Upper lobe of right lung (tissue), 1 donor: ENCODE results near the gene EXOC3L2. TPM values are rescaled to one million over a fixed set of nuclear protein-coding genes. Genes with fewer than 3 reads are reported as not detected.
"Not testable (repeated sequence)": the region's sequence is repeated elsewhere in the genome, so short reads cannot be mapped to it uniquely, and the experiment has no call there.

Source experiments
- ATAC-seq: fragments of 200-7000 bp; cut with Tn5 transposase; one replicate; pipeline ENCODE4 v1.9.1; 2020; ENCODE audit warnings: mild to moderate bottlenecking, moderate library complexity
- DNase-seq: peaks from one replicate; pipeline ENCODE4 v3.0.0-alpha.2; 2020
- H3K27ac ChIP-seq: fragments of 200-600 bp; one replicate; pipeline ENCODE4 v1.8.0; 2022
- H3K27me3 ChIP-seq: fragments of 200-600 bp; one replicate; pipeline ENCODE4 v1.8.0; 2022; ENCODE audit warnings: mild to moderate bottlenecking
- H3K36me3 ChIP-seq: fragments of 200-600 bp; one replicate; pipeline ENCODE4 v1.8.0; 2022
- H3K4me1 ChIP-seq: fragments of 200-600 bp; one replicate; pipeline ENCODE4 v1.8.0; 2022
- H3K4me3 ChIP-seq: fragments of 200-600 bp; one replicate; pipeline ENCODE4 v1.8.0; 2022; ENCODE audit warnings: mild to moderate bottlenecking
- H3K9me3 ChIP-seq: fragments of 200-600 bp; one replicate; pipeline ENCODE4 v1.8.0; 2022
- intact Hi-C: fragments of 100-400 bp; cut with DNase I; formaldehyde crosslinking; loops from one replicate; pipeline ENCODE4 v1.11.0; 2022
- total RNA-seq: library from RNA; stranded (reverse); fragmentation: NEBNext Ultra II Directional; extraction: Animal tissue kit (Norgen Biotek cat#: 25700); gene quantifications from one replicate; pipeline ENCODE4 v1.2.1, GENCODE V29; 2021
- TF ChIP-seq, protein P1 (sequence below): fragments of 200-600 bp; IDR thresholded peaks from one replicate; pipeline ENCODE4 v1.8.0; 2022; ENCODE audit warnings: antibody characterized with exemption
- donor health status: DM: no; HTN: yes; CAD: no; lungs with severe emphysema.

Gene EXOC3L2
- total RNA-seq, 1 donor from 2014 or later: 11.9 TPM

DNA sequence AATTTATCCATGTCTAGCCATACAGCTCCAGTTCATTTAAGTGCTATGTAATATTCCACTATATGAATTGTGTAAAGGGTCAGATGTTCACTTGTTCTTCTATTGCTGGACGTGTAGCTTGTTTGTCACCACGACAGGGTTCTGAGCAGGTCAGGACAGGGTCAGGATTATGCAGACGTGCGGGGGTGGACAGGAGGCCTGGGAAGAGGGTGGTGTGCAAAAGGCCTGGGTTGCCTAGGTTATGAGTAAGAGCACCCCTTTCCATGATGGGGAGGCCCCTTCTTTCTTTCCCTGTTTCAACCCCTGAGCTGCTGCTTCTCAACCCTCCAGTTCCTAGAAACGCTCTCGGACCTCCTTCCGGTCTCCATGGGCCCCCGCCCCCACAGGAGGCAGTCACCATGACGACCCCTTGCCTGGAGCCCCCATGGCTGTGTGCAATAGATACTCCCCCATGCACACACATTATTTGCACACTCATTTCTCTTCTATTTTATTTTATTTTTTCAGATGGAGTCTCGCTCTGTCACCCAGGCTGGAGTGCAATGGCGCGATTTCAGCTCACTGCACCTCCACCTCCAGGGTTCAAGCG is 2.0 kb downstream of the EXOC3L2 start:
- DNase-seq: no peak
- H3K36me3 ChIP-seq: no peaks in the 10 kb centered on the region
- no peak for ATAC-seq
- intact Hi-C loops: no loop called here
- no peak overlapping the region for H3K4me3 ChIP-seq
- no peaks in the 10 kb centered on the region for H3K4me1 ChIP-seq
- TF ChIP-seq, protein P1, sequence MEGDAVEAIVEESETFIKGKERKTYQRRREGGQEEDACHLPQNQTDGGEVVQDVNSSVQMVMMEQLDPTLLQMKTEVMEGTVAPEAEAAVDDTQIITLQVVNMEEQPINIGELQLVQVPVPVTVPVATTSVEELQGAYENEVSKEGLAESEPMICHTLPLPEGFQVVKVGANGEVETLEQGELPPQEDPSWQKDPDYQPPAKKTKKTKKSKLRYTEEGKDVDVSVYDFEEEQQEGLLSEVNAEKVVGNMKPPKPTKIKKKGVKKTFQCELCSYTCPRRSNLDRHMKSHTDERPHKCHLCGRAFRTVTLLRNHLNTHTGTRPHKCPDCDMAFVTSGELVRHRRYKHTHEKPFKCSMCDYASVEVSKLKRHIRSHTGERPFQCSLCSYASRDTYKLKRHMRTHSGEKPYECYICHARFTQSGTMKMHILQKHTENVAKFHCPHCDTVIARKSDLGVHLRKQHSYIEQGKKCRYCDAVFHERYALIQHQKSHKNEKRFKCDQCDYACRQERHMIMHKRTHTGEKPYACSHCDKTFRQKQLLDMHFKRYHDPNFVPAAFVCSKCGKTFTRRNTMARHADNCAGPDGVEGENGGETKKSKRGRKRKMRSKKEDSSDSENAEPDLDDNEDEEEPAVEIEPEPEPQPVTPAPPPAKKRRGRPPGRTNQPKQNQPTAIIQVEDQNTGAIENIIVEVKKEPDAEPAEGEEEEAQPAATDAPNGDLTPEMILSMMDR: no peak
- H3K27ac ChIP-seq: no peak overlapping the region
- no peaks in the 10 kb centered on the region for H3K27me3 ChIP-seq
- no peaks in the 10 kb centered on the region for H3K9me3 ChIP-seq

DNA sequence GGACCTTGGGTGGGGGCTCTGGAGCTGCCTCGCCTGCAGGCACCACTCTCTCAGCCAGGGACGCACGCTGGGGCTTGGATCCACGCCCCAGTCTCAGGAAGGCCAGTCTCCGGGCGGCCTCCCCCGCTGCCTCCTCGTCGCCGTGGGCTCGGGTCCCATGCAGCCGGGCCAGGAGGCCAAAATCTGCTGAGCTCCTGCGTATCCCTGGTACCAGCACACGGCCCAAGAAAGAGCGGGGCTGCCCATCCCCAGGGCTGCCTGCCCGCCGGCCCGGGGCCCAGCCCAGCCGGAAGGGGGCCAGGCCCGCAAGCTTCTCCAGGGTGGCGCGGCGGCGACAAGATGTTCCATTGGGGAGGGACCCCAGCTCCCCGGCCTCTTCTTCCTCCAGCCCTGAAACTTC is 6.7 kb downstream of the EXOC3L2 start:
- no peaks in the 10 kb centered on the region for H3K36me3 ChIP-seq
- H3K9me3 ChIP-seq: no peaks in the 10 kb centered on the region
- H3K4me3 ChIP-seq: no peak overlapping the region
- H3K4me1 ChIP-seq: no peaks in the 10 kb centered on the region
- ATAC-seq (no peak), DNase-seq (no peak)
- intact Hi-C loops: no loop called here
- TF ChIP-seq, protein P1: no peak
- peaks cover 14% of the 10 kb centered on the region for H3K27me3 ChIP-seq
- no peak overlapping the region for H3K27ac ChIP-seq

DNA sequence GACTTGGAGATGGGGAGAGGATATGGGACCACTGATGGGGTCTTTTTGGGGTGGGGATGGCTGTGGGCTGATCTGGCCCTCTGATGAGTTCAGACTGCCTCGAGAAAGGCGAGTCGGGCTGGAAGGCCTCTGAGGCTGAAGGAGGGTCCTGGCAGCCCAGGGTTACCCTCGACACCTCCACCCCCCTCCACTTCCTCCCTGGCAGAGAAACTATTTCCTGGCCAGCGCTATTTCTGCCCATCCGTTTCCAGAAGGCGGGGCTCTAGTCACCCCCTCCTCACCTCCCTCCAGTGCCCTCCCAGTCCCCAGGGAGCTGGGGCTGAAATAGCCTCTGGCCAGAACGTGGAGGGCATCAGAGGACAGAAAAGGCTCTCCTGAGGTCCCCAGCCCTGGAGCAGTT is 9.7 kb downstream of the EXOC3L2 start:
- ATAC-seq (no peak), DNase-seq (no peak)
- Histone ChIP-seq H3K36me3 (no peaks in the 10 kb centered on the region), H3K4me3 (no peak overlapping the region), H3K27ac (no peak overlapping the region), H3K27me3 (peaks cover 24% of the 10 kb centered on the region), H3K4me1 (no peaks in the 10 kb centered on the region), H3K9me3 (no peaks in the 10 kb centered on the region)
- intact Hi-C loops: no loop called here
- TF ChIP-seq, protein P1: no peak

DNA sequence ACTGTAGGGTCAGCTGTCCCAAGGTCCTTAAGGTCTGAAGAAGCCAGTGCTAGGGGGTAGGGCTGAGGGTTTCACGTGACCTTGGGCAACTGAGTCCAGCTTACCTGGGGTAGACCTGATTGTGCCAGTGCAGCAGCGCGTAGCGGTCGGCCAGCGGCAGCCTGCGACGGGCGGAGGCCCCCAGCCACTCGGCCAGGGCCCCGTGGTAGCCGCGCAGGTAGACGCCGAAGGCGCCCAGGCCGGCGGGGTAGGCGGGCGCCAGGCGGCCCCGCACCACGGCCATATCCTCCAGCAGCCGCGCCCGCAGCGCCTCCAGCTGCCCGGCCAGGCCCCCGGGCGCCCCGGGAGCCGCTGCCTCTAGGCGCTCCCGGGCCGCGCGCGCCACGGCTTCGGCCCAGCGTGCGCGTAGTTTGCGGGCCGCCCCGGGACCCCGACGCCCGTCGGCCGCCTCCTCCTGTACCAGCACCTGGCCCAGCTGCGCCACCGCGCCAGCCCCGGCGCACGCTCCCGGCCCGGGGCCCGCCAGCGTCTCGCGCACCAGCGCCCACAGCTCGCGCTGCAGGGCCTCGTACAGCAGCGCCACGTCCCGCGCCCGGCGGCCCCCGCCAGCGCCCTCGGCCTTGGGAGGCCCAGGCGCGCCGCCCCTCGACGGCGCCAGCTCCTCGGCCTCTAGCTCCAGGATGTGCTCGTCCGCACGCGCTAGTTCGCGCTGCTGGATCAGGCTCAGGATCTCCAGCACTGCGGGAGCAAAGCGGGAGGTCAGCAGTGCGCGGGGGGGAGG is 10.9 kb downstream of the EXOC3L2 start:
- intact Hi-C loops: no loop called here
- Histone ChIP-seq H3K4me3 (no peak overlapping the region), H3K27me3 (peaks cover 24% of the 10 kb centered on the region), H3K4me1 (no peaks in the 10 kb centered on the region), H3K27ac (no peak overlapping the region), H3K36me3 (no peaks in the 10 kb centered on the region), H3K9me3 (no peaks in the 10 kb centered on the region)
- TF ChIP-seq, protein P1: no peak
- DNase-seq: no peak
- ATAC-seq: no peak

DNA sequence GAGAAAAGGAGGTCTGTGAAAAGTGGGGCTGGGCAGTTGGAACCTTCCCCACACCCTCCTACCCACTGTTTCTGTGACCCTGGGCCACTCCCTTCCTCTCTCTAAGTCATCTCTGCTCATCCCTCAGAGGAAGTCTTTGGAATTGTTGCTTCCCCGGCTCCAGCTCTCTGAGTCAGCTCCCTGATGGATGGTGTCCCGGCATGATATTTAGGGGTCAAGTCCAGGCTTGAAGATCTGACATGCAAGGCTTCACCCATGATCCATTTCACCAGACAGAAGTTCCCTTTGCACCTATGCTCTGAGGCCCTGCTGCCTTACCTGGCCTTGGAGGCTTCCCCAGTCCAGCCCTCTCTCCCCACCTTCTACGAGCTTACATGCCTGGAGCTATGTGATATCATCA is 13.3 kb downstream of the EXOC3L2 start:
- H3K27me3 ChIP-seq: peaks cover 24% of the 10 kb centered on the region
- intact Hi-C loops: no loop called here
- TF ChIP-seq, protein P1: no peak
- ATAC-seq (no peak), DNase-seq (no peak)
- no peaks in the 10 kb centered on the region for H3K9me3 ChIP-seq
- no peaks in the 10 kb centered on the region for H3K36me3 ChIP-seq
- no peak overlapping the region for H3K4me3 ChIP-seq
- no peaks in the 10 kb centered on the region for H3K4me1 ChIP-seq
- H3K27ac ChIP-seq: no peak overlapping the region

DNA sequence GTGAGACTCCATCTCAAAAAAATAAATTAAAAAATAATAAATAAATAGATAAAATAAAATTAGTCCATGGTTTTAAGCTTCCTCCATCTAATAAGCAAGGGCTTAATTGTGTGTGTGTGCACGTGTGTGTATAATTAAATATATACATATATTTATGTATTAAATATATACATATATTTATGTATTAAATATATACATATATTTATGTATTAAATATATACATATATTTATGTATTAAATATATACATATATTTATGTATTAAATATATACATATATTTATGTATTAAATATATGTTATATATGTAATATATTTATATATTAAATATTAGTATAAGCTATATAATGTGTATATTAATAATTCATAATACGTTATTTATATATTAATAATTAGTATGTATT is 16.2 kb downstream of the EXOC3L2 start:
- ATAC-seq, DNase-seq, H3K9me3 ChIP-seq, H3K4me1 ChIP-seq, intact Hi-C loops, H3K4me3 ChIP-seq, H3K27ac ChIP-seq, H3K36me3 ChIP-seq: not testable (repeated sequence)
- H3K27me3 ChIP-seq: peaks cover 15% of the 10 kb centered on the region
